Measurements from ENCODE around the gene NSUN4.
"Not testable (repeated sequence)": the region's sequence is repeated elsewhere in the genome, so short reads cannot be mapped to it uniquely, and the experiment has no call there.

Gene NSUN4

GRCh38 chr1:46362158-46362557, 21.6 kb downstream of the NSUN4 start:
- Histone ChIP-seq H3K36me3 (ENCODE audit: insufficient read depth, low read length) (peaks cover 65% of the 10 kb centered on the region), H3K4me3 (ENCODE audit: low read depth in 1 of 2, low read length in 2 of 2) (no peak overlapping the region), H3K79me2 (ENCODE audit: insufficient read depth, low read length) (no peaks in the 10 kb centered on the region), H3K4me1 (ENCODE audit: insufficient read depth, low read length) (no peaks in the 10 kb centered on the region), H3K9me3 (ENCODE audit: insufficient read depth, low read length, severe bottlenecking) (no peaks in the 10 kb centered on the region), H3K27ac (ENCODE audit: low read length) (no peak overlapping the region), H3K27me3 (ENCODE audit: insufficient read depth, low read length, poor library complexity) (no peaks in the 10 kb centered on the region), H3K9ac (ENCODE audit: low read depth, low read length) (no peak overlapping the region), H3K4me2 (ENCODE audit: insufficient read depth, low read length) (no peak overlapping the region), H2AFZ (ENCODE audit: low read depth, low read length) (no peak overlapping the region), H4K20me1 (ENCODE audit: insufficient read depth, low read length) (no peaks in the 10 kb centered on the region)
- ATAC-seq (ENCODE audit: insufficient read depth, low read depth) = no peak
- TF ChIP-seq EZH2 (IDR thresholded peaks at IDR 0.05; ENCODE audit: borderline replicate concordance, low read depth, low read length, severe bottlenecking) (no peak), CTCF (IDR thresholded peaks at IDR 0.05; ENCODE audit: borderline replicate concordance, extremely low read depth, low read length, poor library complexity, severe bottlenecking) (no peak)
- DNase-seq = no peak

- Histone ChIP-seq H3K27ac (ENCODE audit: low read length) (no peak overlapping the region), H3K4me2 (ENCODE audit: insufficient read depth, low read length) (no peak overlapping the region), H3K4me1 (ENCODE audit: insufficient read depth, low read length) (no peaks in the 10 kb centered on the region), H4K20me1 (ENCODE audit: insufficient read depth, low read length) (no peaks in the 10 kb centered on the region), H3K4me3 (ENCODE audit: low read depth in 1 of 2, low read length in 2 of 2) (no peak overlapping the region), H3K79me2 (ENCODE audit: insufficient read depth, low read length) (no peaks in the 10 kb centered on the region), H3K36me3 (ENCODE audit: insufficient read depth, low read length) (peaks cover 67% of the 10 kb centered on the region), H3K9ac (ENCODE audit: low read depth, low read length) (no peak overlapping the region), H3K9me3 (ENCODE audit: insufficient read depth, low read length, severe bottlenecking) (no peaks in the 10 kb centered on the region), H3K27me3 (ENCODE audit: insufficient read depth, low read length, poor library complexity) (no peaks in the 10 kb centered on the region), H2AFZ (ENCODE audit: low read depth, low read length) (no peak overlapping the region)
- no peak for TF ChIP-seq CTCF (IDR thresholded peaks at IDR 0.05; ENCODE audit: borderline replicate concordance, extremely low read depth, low read length, poor library complexity, severe bottlenecking)
- TF ChIP-seq EZH2 (IDR thresholded peaks at IDR 0.05; ENCODE audit: borderline replicate concordance, low read depth, low read length, severe bottlenecking) = no peak
- DNase-seq (no peak), ATAC-seq (ENCODE audit: insufficient read depth, low read depth) (no peak)
These were observed 22.5 kb downstream of the NSUN4 start for GRCh38 chr1:46363121-46363520.

- no peak overlapping the region for H3K9ac ChIP-seq (ENCODE audit: low read depth, low read length)
- no peak for DNase-seq
- no peak overlapping the region for H3K27ac ChIP-seq (ENCODE audit: low read length)
- H3K79me2 ChIP-seq (ENCODE audit: insufficient read depth, low read length) = no peaks in the 10 kb centered on the region
- no peak overlapping the region for H2AFZ ChIP-seq (ENCODE audit: low read depth, low read length)
- H4K20me1 ChIP-seq (ENCODE audit: insufficient read depth, low read length) = no peaks in the 10 kb centered on the region
- H3K27me3 ChIP-seq (ENCODE audit: insufficient read depth, low read length, poor library complexity) = no peaks in the 10 kb centered on the region
- H3K4me3 ChIP-seq (ENCODE audit: low read depth in 1 of 2, low read length in 2 of 2) = no peak overlapping the region
- no peak overlapping the region for H3K4me2 ChIP-seq (ENCODE audit: insufficient read depth, low read length)
- H3K4me1 ChIP-seq (ENCODE audit: insufficient read depth, low read length) = no peaks in the 10 kb centered on the region
- no peak for ATAC-seq (ENCODE audit: insufficient read depth, low read depth)
- no peak for TF ChIP-seq EZH2 (IDR thresholded peaks at IDR 0.05; ENCODE audit: borderline replicate concordance, low read depth, low read length, severe bottlenecking)
- TF ChIP-seq CTCF (IDR thresholded peaks at IDR 0.05; ENCODE audit: borderline replicate concordance, extremely low read depth, low read length, poor library complexity, severe bottlenecking) = no peak
- no peaks in the 10 kb centered on the region for H3K9me3 ChIP-seq (ENCODE audit: insufficient read depth, low read length, severe bottlenecking)
- H3K36me3 ChIP-seq (ENCODE audit: insufficient read depth, low read length) = peaks cover 69% of the 10 kb centered on the region
These were observed 24.0 kb downstream of the NSUN4 start for GRCh38 chr1:46364612-46365011.

- DNase-seq; H2AFZ ChIP-seq (ENCODE audit: low read depth, low read length); H3K4me2 ChIP-seq (ENCODE audit: insufficient read depth, low read length); H3K9me3 ChIP-seq (ENCODE audit: insufficient read depth, low read length, severe bottlenecking); H3K27ac ChIP-seq (ENCODE audit: low read length); H4K20me1 ChIP-seq (ENCODE audit: insufficient read depth, low read length); H3K9ac ChIP-seq (ENCODE audit: low read depth, low read length); ATAC-seq (ENCODE audit: insufficient read depth, low read depth); H3K27me3 ChIP-seq (ENCODE audit: insufficient read depth, low read length, poor library complexity); H3K4me1 ChIP-seq (ENCODE audit: insufficient read depth, low read length); H3K79me2 ChIP-seq (ENCODE audit: insufficient read depth, low read length); H3K4me3 ChIP-seq (ENCODE audit: low read depth in 1 of 2, low read length in 2 of 2): not testable (repeated sequence)
- H3K36me3 ChIP-seq (ENCODE audit: insufficient read depth, low read length) = peaks cover 63% of the 10 kb centered on the region
These were observed 25.2 kb downstream of the NSUN4 start for GRCh38 chr1:46365796-46366195.

All from DND-41 (cell line).